H1 (cell line): ENCODE measurements around the gene ABHD12. TPM values are rescaled to one million over a fixed set of nuclear protein-coding genes. Genes with fewer than 3 reads are reported as not detected.

ENCODE experiments used
- CTCF ChIA-PET: fragments of 300-600 bp; sonication (Branson Sonifier 250); formaldehyde crosslinking; loops from one replicate; lab custom pipeline; 2021; ENCODE audit not compliant: partially characterized antibody; lab: Charles Lee
- POLR2A ChIA-PET: fragments of 300-600 bp; sonication (Branson Sonifier 250); formaldehyde crosslinking; loops from one replicate; lab custom pipeline; 2021; ENCODE audit warnings: inconsistent platforms; ENCODE audit not compliant: partially characterized antibody; lab: Charles Lee
- DNase-seq, 2 experiments: peaks; one replicate each; pipeline versions ENCODE4 v3.0.0 to v3.0.0-alpha.2; 2010 to 2022; ENCODE audit warnings: low spot score in 2 of 2, low read depth in 1 of 2, mixed read lengths in 1 of 2
- FAIRE-seq: peaks from 2 replicates; lab custom pipeline; 2011; peaks lifted over from hg19 to GRCh38; lab: Jason Lieb, UNC
- H2AFZ ChIP-seq: 2 replicates; pipeline ENCODE4 v1.8.1; 2012; ENCODE audit warnings: low read length, inconsistent platforms
- H2AK5ac ChIP-seq: 2 replicates; pipeline ENCODE4 v1.6.1; 2013; ENCODE audit warnings: low read depth, low read length
- H2BK120ac ChIP-seq: replicated peaks from 2 replicates; pipeline ENCODE3; 2013; ENCODE audit warnings: low read depth, low read length, inconsistent platforms
- H2BK12ac ChIP-seq: 2 replicates; pipeline ENCODE4 v1.6.1; 2013; ENCODE audit warnings: low read depth, low read length
- H2BK15ac ChIP-seq: 2 replicates; pipeline ENCODE4 v1.6.1; 2013; ENCODE audit warnings: low read length
- H2BK20ac ChIP-seq: 2 replicates; pipeline ENCODE4 v1.6.1; 2013; ENCODE audit warnings: low read length
- H2BK5ac ChIP-seq: 2 replicates; pipeline ENCODE4 v1.6.1; 2013; ENCODE audit warnings: low read depth, low read length
- H3K14ac ChIP-seq: 2 replicates; pipeline ENCODE4 v1.6.1; 2013; ENCODE audit warnings: inconsistent platforms; ENCODE audit not compliant: insufficient read length
- H3K18ac ChIP-seq: 2 replicates; pipeline ENCODE4 v1.6.1; 2013; ENCODE audit warnings: low read length; ENCODE audit errors: extremely low read depth
- H3K23ac ChIP-seq: 2 replicates; pipeline ENCODE4 v1.6.1; 2013; ENCODE audit warnings: inconsistent platforms; ENCODE audit not compliant: insufficient read length
- H3K23me2 ChIP-seq: 2 replicates; pipeline ENCODE4 v1.6.1; 2013; ENCODE audit warnings: low read depth, low read length
- H3K27ac ChIP-seq: 2 replicates; pipeline ENCODE4 v1.6.1; 2011; ENCODE audit warnings: low read depth, low read length, inconsistent platforms
- H3K27me3 ChIP-seq, 4 experiments: replicated peaks in 1 of 4; 1 replicate in 1 of 4; 2 replicates in 3 of 4; pipeline versions ENCODE4 v1.6.1 to v1.8.1; 2011 to 2013; ENCODE audit warnings: low read length in 3 of 4, mild to moderate bottlenecking in 3 of 4, inconsistent platforms in 2 of 4, mixed read lengths in 2 of 4, moderate library complexity in 1 of 4; ENCODE audit not compliant: control insufficient read depth in 3 of 4, insufficient read depth in 3 of 4; ENCODE audit errors: extremely low read depth in 1 of 4
- H3K36me3 ChIP-seq, 4 experiments: 2 replicates each; pipeline versions ENCODE4 v1.6.1 to v1.8.1; 2011 to 2013; ENCODE audit warnings: mild to moderate bottlenecking in 4 of 4, low read length in 3 of 4, moderate library complexity in 2 of 4, control low read depth in 1 of 4, inconsistent platforms in 1 of 4; ENCODE audit not compliant: insufficient read depth in 4 of 4, control insufficient read depth in 2 of 4
- H3K4ac ChIP-seq: replicated peaks from 2 replicates; pipeline ENCODE3; 2013; ENCODE audit warnings: low read length, low read depth, mixed read lengths, inconsistent platforms; ENCODE audit not compliant: insufficient read length
- H3K4me1 ChIP-seq, 4 experiments: replicated peaks in 1 of 4; 1 replicate in 1 of 4; 2 replicates in 3 of 4; pipeline versions ENCODE4 v1.6.1 to v1.8.1; 2011 to 2013; ENCODE audit warnings: low read length in 3 of 4, inconsistent platforms in 2 of 4, mixed read lengths in 1 of 4; ENCODE audit not compliant: insufficient read depth in 4 of 4, control insufficient read depth in 3 of 4
- H3K4me2 ChIP-seq, 2 experiments: 2 replicates each; pipeline versions ENCODE4 v1.6.1 to v1.8.1; 2011 to 2013; ENCODE audit warnings: low read depth in 2 of 2, low read length in 2 of 2, control low read depth in 1 of 2, inconsistent platforms in 1 of 2, mild to moderate bottlenecking in 1 of 2; ENCODE audit not compliant: insufficient read depth in 1 of 2
- H3K4me3 ChIP-seq, 4 experiments: fragments of 200-600, 300-600 bp in 1 of 4; sonication (generic), shearing (Covaris generic), sonication (Bioruptor Twin) in 1 of 4; 2 replicates each; pipeline versions ENCODE4 v1.5.1 to v1.8.1; 2011 to 2016; ENCODE audit warnings: low read length in 4 of 4, low read depth in 3 of 4, control low read depth in 2 of 4, inconsistent platforms in 2 of 4, mild to moderate bottlenecking in 2 of 4, mixed read lengths in 1 of 4, moderate library complexity in 1 of 4; ENCODE audit not compliant: insufficient read depth in 2 of 4; ENCODE audit errors: extremely low read depth in 1 of 4
- H3K56ac ChIP-seq: replicated peaks from 2 replicates; pipeline ENCODE3; 2013; ENCODE audit warnings: low read depth, mild to moderate bottlenecking, mixed read lengths, low read length, inconsistent platforms; ENCODE audit not compliant: insufficient read length
- H3K79me1 ChIP-seq: 2 replicates; pipeline ENCODE4 v1.6.1; 2013; ENCODE audit warnings: low read depth, low read length, control low read depth
- H3K79me2 ChIP-seq, 2 experiments: 2 replicates each; pipeline versions ENCODE4 v1.6.1 to v1.8.1; 2012 to 2013; ENCODE audit warnings: low read length in 2 of 2, mild to moderate bottlenecking in 2 of 2, inconsistent platforms in 1 of 2; ENCODE audit not compliant: insufficient read depth in 2 of 2, control insufficient read depth in 1 of 2
- H3K9ac ChIP-seq, 4 experiments: replicated peaks in 1 of 4; 1 replicate in 1 of 4; 2 replicates in 3 of 4; pipeline versions ENCODE4 v1.6.1 to v1.8.1; 2011 to 2013; ENCODE audit warnings: low read depth in 3 of 4, low read length in 3 of 4, control low read depth in 2 of 4, mild to moderate bottlenecking in 2 of 4, moderate library complexity in 2 of 4, inconsistent platforms in 1 of 4; ENCODE audit errors: extremely low read depth in 1 of 4
- H3K9me3 ChIP-seq, 2 experiments: 2 replicates each; pipeline versions ENCODE4 v1.6.1 to v1.8.1; 2012 to 2013; ENCODE audit warnings: mild to moderate bottlenecking in 2 of 2, moderate library complexity in 2 of 2, control low read depth in 1 of 2, inconsistent platforms in 1 of 2, low read depth in 1 of 2, low read length in 1 of 2, mixed read lengths in 1 of 2; ENCODE audit not compliant: insufficient read depth in 2 of 2
- H4K20me1 ChIP-seq, 2 experiments: replicated peaks in 1 of 2; 2 replicates each; pipeline versions ENCODE3 to v1.8.1; 2011 to 2013; ENCODE audit warnings: inconsistent platforms in 2 of 2, low read length in 2 of 2, mild to moderate bottlenecking in 1 of 2; ENCODE audit not compliant: insufficient read depth in 2 of 2, control insufficient read depth in 1 of 2
- H4K5ac ChIP-seq: 2 replicates; pipeline ENCODE4 v1.6.1; 2013; ENCODE audit warnings: low read length, low read depth, mixed read lengths, inconsistent platforms; ENCODE audit not compliant: insufficient read length
- H4K8ac ChIP-seq: 2 replicates; pipeline ENCODE4 v1.8.0; 2013; ENCODE audit warnings: mild to moderate bottlenecking, moderate library complexity, low read length, inconsistent platforms; ENCODE audit not compliant: insufficient read depth; ENCODE audit errors: extremely low read depth
- H4K91ac ChIP-seq: replicated peaks from 2 replicates; pipeline ENCODE3; 2013; ENCODE audit warnings: low read length, mixed read lengths, inconsistent platforms; ENCODE audit not compliant: insufficient read length
- BRCA1 ChIP-seq: IDR thresholded peaks from 2 replicates; pipeline ENCODE4 v1.6.1; 2012; ENCODE audit warnings: low read depth, low read length, improper control_type of control experiment
- WGBS, 2 experiments: shearing (Covaris generic) in 1 of 2; methylation state at CpG; one replicate each; pipeline versions ENCODE4 v1.1.6 to v1.1.7; 2013 to 2015; ENCODE audit warnings: low lambda C conversion rate in 2 of 2, mixed read lengths in 2 of 2, inconsistent platforms in 1 of 2, low coverage in 1 of 2, missing lambda C conversion rate in 1 of 2; ENCODE audit not compliant: insufficient replicate concordance in 2 of 2, insufficient coverage in 1 of 2, insufficient read length in 1 of 2; ENCODE audit errors: extremely low coverage in 1 of 2, missing lambda C conversion rate in 1 of 2; 5-methylcytosine and 5-hydroxymethylcytosine counted together
- polyA plus RNA-seq, 7 experiments: library from polyadenylated mRNA; depleted of rRNA in 3 of 7; stranded (reverse) in 5 of 7; unstranded in 2 of 7; fragments of >200 nt in 5 of 7; fragments of 200-250 nt in 2 of 7; gene quantifications; 1 replicate in 5 of 7; 2 replicates in 1 of 7; 4 replicates in 1 of 7; pipeline versions ENCODE4 v1.2.1 to v1.2.3, GENCODE V29; 2011 to 2013; ENCODE audit warnings: missing spikeins in 2 of 7, mixed read lengths in 2 of 7
- total RNA-seq: library from RNA; stranded (reverse); fragmentation: NEBNext Ultra II Directional; extraction: Animal tissue kit (Norgen Biotek cat#: 25700); gene quantifications from 2 replicates; pipeline ENCODE4 v1.2.1, GENCODE V29; 2021
- TF ChIP-seq, protein P1 (sequence below): IDR thresholded peaks from 2 replicates; pipeline ENCODE4 v1.6.1; 2011; ENCODE audit warnings: low read depth, mild to moderate bottlenecking, low read length; ENCODE audit not compliant: insufficient read depth
- TF ChIP-seq, protein P2 (sequence below): IDR thresholded peaks from 2 replicates; pipeline ENCODE4 v1.6.1; 2011; ENCODE audit warnings: low read length, improper control_type of control experiment

ABHD12 gene
- total and polyA plus RNA-seq, 2 of the 8 experiments (the other 6 are each of a cell fraction or from before 2014, with no cell fraction given), result 31.3 to 59.5 TPM

- Histone ChIP-seq H3K23ac (no peak overlapping the region), H2BK12ac (no peak overlapping the region), H3K9me3 (no peaks in the 10 kb centered on the region), H3K79me2 (no peaks in the 10 kb centered on the region), H2AK5ac (no peak overlapping the region), H3K4me2 (no peak overlapping the region), H2AFZ (no peak overlapping the region), H2BK20ac (no peak overlapping the region), H3K27ac (no peak overlapping the region), H2BK15ac (no peak overlapping the region), H3K4me1 (no peaks in the 10 kb centered on the region), H4K20me1 (peaks cover 0 to 13% of the 10 kb centered on the region in 2 experiments), H3K79me1 (no peaks in the 10 kb centered on the region; the same call in 1 of the 2 replicates), H3K4ac (no peak overlapping the region), H3K56ac (no peak overlapping the region), H3K4me3 (no peak overlapping the region), H2BK5ac (no peak overlapping the region), H2BK120ac (no peak overlapping the region), H4K91ac (no peak overlapping the region), H3K27me3 (no peaks in the 10 kb centered on the region), H3K23me2 (no peaks in the 10 kb centered on the region), H3K36me3 (peaks cover 3 to 32% (median 17%) of the 10 kb centered on the region in 4 experiments; a peak in 6 of 8 replicates), H3K14ac (no peak overlapping the region), H4K5ac (no peak overlapping the region), H3K9ac (no peak overlapping the region), H4K8ac (no peak overlapping the region), H3K18ac (no peak overlapping the region)
- ChIA-PET CTCF (interaction anchor here (0.9 to 5.1 kb wide), 4 partner anchors 9 to 34 kb away, joined by 3 to 30 read pairs (median 4); no protein-coding TSS in a partner anchor), POLR2A (interaction anchor here (1.4 kb wide), 2 partner anchors 13 to 19 kb away, joined by 3 read pairs; no protein-coding TSS in a partner anchor)
- no peak for FAIRE-seq
- WGBS, 2 experiments, result 92% methylated on average over 32 of the region's 33 CpGs; no CpG with 5 or more reads in 1 of the 2 experiments
- peak in 1 of 2 experiments; percentile 41 for DNase-seq
- TF ChIP-seq, protein P1, sequence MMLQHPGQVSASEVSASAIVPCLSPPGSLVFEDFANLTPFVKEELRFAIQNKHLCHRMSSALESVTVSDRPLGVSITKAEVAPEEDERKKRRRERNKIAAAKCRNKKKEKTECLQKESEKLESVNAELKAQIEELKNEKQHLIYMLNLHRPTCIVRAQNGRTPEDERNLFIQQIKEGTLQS, result no peak
- no peak for TF ChIP-seq BRCA1
- TF ChIP-seq, protein P2, sequence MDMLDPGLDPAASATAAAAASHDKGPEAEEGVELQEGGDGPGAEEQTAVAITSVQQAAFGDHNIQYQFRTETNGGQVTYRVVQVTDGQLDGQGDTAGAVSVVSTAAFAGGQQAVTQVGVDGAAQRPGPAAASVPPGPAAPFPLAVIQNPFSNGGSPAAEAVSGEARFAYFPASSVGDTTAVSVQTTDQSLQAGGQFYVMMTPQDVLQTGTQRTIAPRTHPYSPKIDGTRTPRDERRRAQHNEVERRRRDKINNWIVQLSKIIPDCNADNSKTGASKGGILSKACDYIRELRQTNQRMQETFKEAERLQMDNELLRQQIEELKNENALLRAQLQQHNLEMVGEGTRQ, result no peak
Observed at GRCh38 chr20:25280574-25281535, 109.8 kb downstream of the ABHD12 start.
